Esophagus squamous epithelium (tissue), 5 donors: Measurements from ENCODE around the gene EIF3K. TPM values are rescaled to one million over a fixed set of nuclear protein-coding genes. Genes with fewer than 3 reads are reported as not detected.

Experiments used
- DNase-seq: peaks from one replicate; lab custom pipeline; 2025; lab: John Stamatoyannopoulos, UW
- H3K27ac ChIP-seq, 4 donors: fragments of 200-600 bp; sonication (generic); one replicate each; pipeline ENCODE4 v1.5.1; 2016 to 2019; ENCODE audit warnings: mild to moderate bottlenecking in 1 of 4
- H3K27me3 ChIP-seq, 4 donors: fragments of 200-600 bp; sonication (generic); 1 replicate in 3 of 4; 2 replicates in 1 of 4; pipeline versions ENCODE4 v1.5.1 to v1.6.0; 2017 to 2021; ENCODE audit warnings: antibody characterized with exemption in 1 of 4
- H3K36me3 ChIP-seq, 3 donors: fragments of 200-600 bp; sonication (generic); one replicate each; pipeline ENCODE4 v1.5.1; 2016 to 2019
- H3K4me1 ChIP-seq, 3 donors: fragments of 200-600 bp; sonication (generic); one replicate each; pipeline ENCODE4 v1.5.1; 2017 to 2019
- H3K4me3 ChIP-seq, 4 donors: fragments of 200-600 bp; sonication (generic); 1 replicate in 3 of 4; 2 replicates in 1 of 4; pipeline ENCODE4 v1.5.1; 2016 to 2019; ENCODE audit warnings: mild to moderate bottlenecking in 2 of 4, moderate library complexity in 1 of 4
- H3K9me3 ChIP-seq, 3 donors: fragments of 200-600 bp; sonication (generic); one replicate each; pipeline ENCODE4 v1.5.1; 2016 to 2019
- CTCF ChIP-seq, 6 experiments: fragments of 450-650 bp in 4 of 6; fragments of 200-600 bp in 2 of 6; sonication (generic) in 2 of 6; IDR thresholded peaks; one replicate each; pipeline ENCODE4 v1.5.1; 2016 to 2019; ENCODE audit warnings: antibody characterized with exemption in 6 of 6, mild to moderate bottlenecking in 4 of 6, moderate library complexity in 4 of 6
- POLR2A ChIP-seq, 4 donors: fragments of 450-650 bp; IDR thresholded peaks; one replicate each; pipeline ENCODE4 v1.6.1; 2017; ENCODE audit warnings: antibody characterized with exemption in 4 of 4, mild to moderate bottlenecking in 4 of 4, moderate library complexity in 3 of 4
- WGBS, 2 donors: methylation state at CpG; one replicate each; pipeline ENCODE4 v1.1.5; 2018; 5-methylcytosine and 5-hydroxymethylcytosine counted together
- intact Hi-C: fragments of 100-400 bp; cut with DNase I; formaldehyde crosslinking; loops from one replicate; pipeline ENCODE4 v1.15.0; 2022
- total RNA-seq, 4 donors: library from RNA; depleted of rRNA; stranded (reverse); fragments of >200 nt; gene quantifications; one replicate each; pipeline ENCODE4 v1.1.0, GENCODE V29; 2016
- donor health status: DM: yes; HTN: yes; CAD: no.

Gene EIF3K
- total RNA-seq, 4 donors from 2014 or later: 437 to 578 (median 516) TPM

GRCh38 chr19:38617764-38618589, 1.0 kb upstream of the EIF3K start, which contains the start of gene MAP4K1:
Gene MAP4K1, minus strand, starts transcription at chr19:38617953. Its CDS starts 58 bp downstream, at chr19:38617895.
- Histone ChIP-seq H3K27ac (peak within 1 kb of the TSS; percentile 84 to 97 (median 90)), H3K36me3 (peaks cover 9 to 32% (median 14%) of the 10 kb centered on the region in 3 donors), H3K4me1 (peaks cover 16 to 33% (median 18%) of the 10 kb centered on the region in 3 donors), H3K4me3 (peak within 1 kb of the TSS; percentile 62 to 98 (median 90)), H3K27me3 (no peaks in the 10 kb centered on the region), H3K9me3 (no peaks in the 10 kb centered on the region)
- peak; percentile 54 for DNase-seq
- no peak for TF ChIP-seq CTCF (IDR thresholded peaks at IDR 0.05)
- WGBS, 2 donors: 36 to 53% methylated on average over 12 to 13 of the region's 28 CpGs
- intact Hi-C loops: no loop called here

- WGBS, 2 donors: 15 to 16% methylated on average over 15 to 16 of the region's 21 CpGs
- Histone ChIP-seq H3K36me3 (peaks cover 20 to 48% (median 29%) of the 10 kb centered on the region in 3 donors), H3K4me1 (peaks cover 16 to 33% (median 18%) of the 10 kb centered on the region in 3 donors), H3K4me3 (peak overlapping the region; percentile 62 to 98 (median 90)), H3K9me3 (no peaks in the 10 kb centered on the region), H3K27ac (peak overlapping the region; percentile 89 to 97 (median 94)), H3K27me3 (no peaks in the 10 kb centered on the region)
- no peak for TF ChIP-seq POLR2A (IDR thresholded peaks at IDR 0.05)
- no peak for TF ChIP-seq CTCF (IDR thresholded peaks at IDR 0.05)
- intact Hi-C loops: no loop called here
- DNase-seq: no peak
Measured at GRCh38 chr19:38619361-38620174, 580 bp downstream of the EIF3K start.

- intact Hi-C loops: loop anchor here (5.0 kb wide), 1 partner anchor 78 kb away; no protein-coding TSS in a partner anchor
- no peak for DNase-seq
- Histone ChIP-seq H3K4me1 (peaks cover 1 to 17% (median 7%) of the 10 kb centered on the region in 3 donors), H3K36me3 (peaks cover 56 to 100% (median 69%) of the 10 kb centered on the region in 3 donors), H3K9me3 (no peaks in the 10 kb centered on the region), H3K4me3 (no peak overlapping the region), H3K27me3 (no peaks in the 10 kb centered on the region), H3K27ac (no peak overlapping the region)
- WGBS, 2 donors: 79 to 86% methylated on average over 3 of the region's 3 CpGs
- TF ChIP-seq POLR2A (IDR thresholded peaks at IDR 0.05) (no peak), CTCF (IDR thresholded peaks at IDR 0.05) (no peak)
Measured at GRCh38 chr19:38624822-38625221, 5.8 kb downstream of the EIF3K start.

GRCh38 chr19:38626401-38626800, 7.4 kb downstream of the EIF3K start:
- no peak overlapping the region for H3K27ac ChIP-seq
- H3K36me3 ChIP-seq: peaks cover 48 to 100% (median 63%) of the 10 kb centered on the region in 3 donors
- 97 to 98% methylated on average over 4 of the region's 4 CpGs for WGBS, 2 donors
- H3K9me3 ChIP-seq: no peaks in the 10 kb centered on the region
- intact Hi-C loops: loop anchor here (5.0 kb wide), 1 partner anchor 79 kb away; no protein-coding TSS in a partner anchor
- H3K27me3 ChIP-seq: no peaks in the 10 kb centered on the region
- peaks cover 0 to 4% (median 0%) of the 10 kb centered on the region in 3 donors for H3K4me1 ChIP-seq
- H3K4me3 ChIP-seq: no peak overlapping the region
- TF ChIP-seq CTCF (IDR thresholded peaks at IDR 0.05): no peak
- TF ChIP-seq POLR2A (IDR thresholded peaks at IDR 0.05): no peak
- DNase-seq: no peak
